Measurements from ENCODE around the gene CH25H.

The CH25H gene

GRCh38 chr10:89228962-89229361 is 21.8 kb upstream of the CH25H start:
- DNase-seq = no peak

GRCh38 chr10:89228146-89228545 is 21.0 kb upstream of the CH25H start:
- no peak for DNase-seq

GRCh38 chr10:89226891-89227290 is 19.8 kb upstream of the CH25H start:
- DNase-seq = no peak

GRCh38 chr10:89224739-89225443 is 17.8 kb upstream of the CH25H start:
- peak; percentile 16 for DNase-seq

GRCh38 chr10:89221919-89222318 is 14.8 kb upstream of the CH25H start:
- DNase-seq = no peak

- no peak for DNase-seq
Observed at GRCh38 chr10:89219513-89220218, 12.5 kb upstream of the CH25H start.

- DNase-seq = peak; percentile 41
Observed at GRCh38 chr10:89217057-89217990, 10.2 kb upstream of the CH25H start.

GRCh38 chr10:89216056-89216455 is 8.9 kb upstream of the CH25H start:
- no peak for DNase-seq

- no peak for DNase-seq
Observed at GRCh38 chr10:89215511-89215910, 8.4 kb upstream of the CH25H start.

- DNase-seq = no peak
Observed at GRCh38 chr10:89214566-89215165, 7.5 kb upstream of the CH25H start.

GRCh38 chr10:89213191-89213808 is 6.2 kb upstream of the CH25H start:
- DNase-seq = no peak

GRCh38 chr10:89210794-89211425 is 3.8 kb upstream of the CH25H start:
- DNase-seq = no peak

- no peak for DNase-seq
Observed at GRCh38 chr10:89209718-89210117, 2.6 kb upstream of the CH25H start.

GRCh38 chr10:89207801-89208551 is 859 bp upstream of the CH25H start:
- no peak for DNase-seq

- no peak for DNase-seq
Observed at GRCh38 chr10:89206402-89207180, 526 bp downstream of the CH25H start.

- no peak for DNase-seq
Observed at GRCh38 chr10:89204621-89205185, 2.4 kb downstream of the CH25H start.

- no peak for DNase-seq
Observed at GRCh38 chr10:89203237-89203636, 3.9 kb downstream of the CH25H start.

- no peak for DNase-seq
Observed at GRCh38 chr10:89202033-89202425, 5.1 kb downstream of the CH25H start.

GRCh38 chr10:89201345-89202032 is 5.6 kb downstream of the CH25H start:
- no peak for DNase-seq

GRCh38 chr10:89197473-89197872 is 9.6 kb downstream of the CH25H start:
- no peak for DNase-seq

Data from NCI-H2227 treated with DMSO at 0.1 percent for 48 hours (cell line).